A549 (cell line): ENCODE data around the gene OR2S2. TPM values are rescaled to one million over a fixed set of nuclear protein-coding genes. Genes with fewer than 3 reads are reported as not detected.

Experiments used
- ATAC-seq, 2 experiments: fragments of 200-7000 bp in 1 of 2; fragments of >200 bp in 1 of 2; cut with Nextera tagmentation in 1 of 2; cut with Tn5 transposase in 1 of 2; 3 replicates each; pipeline versions ENCODE4 v1.8.0 to v1.9.1; 2018 to 2020; ENCODE audit warnings: mild to moderate bottlenecking in 1 of 2, moderate library complexity in 1 of 2
- CTCF ChIA-PET: fragments of 300-600 bp; sonication (Branson Sonifier 250); formaldehyde crosslinking; extraction: SDS; loops from one replicate; lab custom pipeline; 2021; ENCODE audit warnings: antibody characterized with exemption, inconsistent platforms; lab: Yijun Ruan, JAX
- POLR2A ChIA-PET: fragments of 350-600 bp; formaldehyde crosslinking; extraction: SDS; loops from one replicate; lab custom pipeline; 2021; ENCODE audit warnings: antibody characterized with exemption, inconsistent platforms; lab: Yijun Ruan, JAX
- DNase-seq, 2 experiments: peaks; one replicate each; pipeline versions ENCODE4 v3.0.0 to v3.0.0-alpha.2; 2011 to 2016; ENCODE audit warnings: low read depth in 1 of 2, low spot score in 1 of 2
- FAIRE-seq: peaks from 2 replicates; lab custom pipeline; 2011; peaks lifted over from hg19 to GRCh38; lab: Jason Lieb, UNC
- H3K27ac ChIP-seq, 2 experiments: fragments of >200 bp; sonication (Bioruptor Twin); formaldehyde crosslinking; 3 replicates each; pipeline ENCODE4 v1.5.1; 2016 to 2017
- H3K4me1 ChIP-seq: fragments of >200 bp; sonication (Bioruptor Twin); formaldehyde crosslinking; 3 replicates; pipeline ENCODE4 v1.6.1; 2016
- H3K4me2 ChIP-seq: fragments of >200 bp; sonication (Bioruptor Twin); formaldehyde crosslinking; 3 replicates; pipeline ENCODE4 v1.6.1; 2016
- H3K4me3 ChIP-seq: fragments of >200 bp; sonication (Bioruptor Twin); formaldehyde crosslinking; 3 replicates; pipeline ENCODE4 v1.5.1; 2016
- H3K9me3 ChIP-seq: fragments of >200 bp; sonication (Bioruptor Twin); formaldehyde crosslinking; 3 replicates; pipeline ENCODE4 v1.6.1; 2016
- ATOH8 ChIP-seq: fragments of 250-450 bp; sonication (Bioruptor Pico); IDR thresholded peaks from 2 replicates; pipeline ENCODE4 v1.5.0; 2020; ENCODE audit warnings: low read depth, mild to moderate bottlenecking, moderate library complexity
- BHLHE40 ChIP-seq: IDR thresholded peaks from 2 replicates; pipeline ENCODE4 v1.6.1; 2012; ENCODE audit warnings: low read depth, low read length, inconsistent platforms
- CBX2 ChIP-seq: fragments of 200-600 bp; sonication (generic); IDR thresholded peaks from 2 replicates; pipeline ENCODE4 v1.6.1; 2016; ENCODE audit warnings: low read depth, mild to moderate bottlenecking, borderline replicate concordance
- CEBPB ChIP-seq, 2 experiments: fragments of >200 bp in 1 of 2; sonication (Bioruptor Twin) in 1 of 2; formaldehyde crosslinking in 1 of 2; IDR thresholded peaks; 2 replicates each; pipeline ENCODE4 v1.6.1; 2012 to 2016
- CHD4 ChIP-seq: fragments of 200-600 bp; sonication (generic); IDR thresholded peaks from 2 replicates; pipeline ENCODE4 v1.6.1; 2016; ENCODE audit warnings: antibody characterized with exemption, mild to moderate bottlenecking, borderline replicate concordance
- EHF ChIP-seq: fragments of 250-450 bp; sonication (Bioruptor Pico); IDR thresholded peaks from 2 replicates; pipeline ENCODE4 v1.5.0; 2020; ENCODE audit warnings: mild to moderate bottlenecking
- EHMT2 ChIP-seq: fragments of 200-600 bp; sonication (generic); IDR thresholded peaks from 2 replicates; pipeline ENCODE4 v1.6.1; 2016; ENCODE audit warnings: antibody characterized with exemption, low read depth, mild to moderate bottlenecking, moderate library complexity
- EP300 ChIP-seq, 2 experiments: fragments of >200 bp; sonication (Bioruptor Twin); formaldehyde crosslinking; IDR thresholded peaks; 2 replicates in 1 of 2; 3 replicates in 1 of 2; pipeline ENCODE4 v1.6.1; 2016 to 2017
- FOSB ChIP-seq: fragments of 250-450 bp; sonication (Bioruptor Pico); IDR thresholded peaks from 2 replicates; pipeline ENCODE4 v1.5.0; 2020; ENCODE audit warnings: mild to moderate bottlenecking, moderate library complexity
- FOSL2 ChIP-seq, 2 experiments: fragments of 450-650 bp in 1 of 2; fragments of >200 bp in 1 of 2; sonication (Bioruptor Twin) in 1 of 2; formaldehyde crosslinking; IDR thresholded peaks; 2 replicates each; pipeline versions ENCODE4 v1.5.0 to v1.6.1; 2016 to 2020; ENCODE audit warnings: mild to moderate bottlenecking in 1 of 2, moderate library complexity in 1 of 2
- HDAC2 ChIP-seq: fragments of 200-600 bp; sonication (generic); IDR thresholded peaks from 2 replicates; pipeline ENCODE4 v1.6.1; 2016
- HOXA7 ChIP-seq: fragments of 250-450 bp; sonication (Bioruptor Pico); IDR thresholded peaks from 2 replicates; pipeline ENCODE4 v1.5.0; 2020; ENCODE audit warnings: mild to moderate bottlenecking, moderate library complexity
- JUN ChIP-seq, 2 experiments: fragments of >200 bp; sonication (Bioruptor Twin); formaldehyde crosslinking; IDR thresholded peaks; 2 replicates in 1 of 2; 3 replicates in 1 of 2; pipeline ENCODE4 v1.6.1; 2016 to 2017
- KDM1A ChIP-seq: fragments of 200-600 bp; sonication (generic); IDR thresholded peaks from 2 replicates; pipeline ENCODE4 v1.6.1; 2016; ENCODE audit warnings: low read depth, mild to moderate bottlenecking
- KDM5A ChIP-seq: fragments of 200-600 bp; sonication (generic); IDR thresholded peaks from 2 replicates; pipeline ENCODE4 v1.6.1; 2016; ENCODE audit warnings: antibody characterized with exemption, mild to moderate bottlenecking
- MAFK ChIP-seq: fragments of 450-650 bp; IDR thresholded peaks from 2 replicates; pipeline ENCODE4 v1.6.1; 2014; ENCODE audit not compliant: partially characterized antibody
- MAZ ChIP-seq: fragments of 150-350 bp; IDR thresholded peaks from 2 replicates; pipeline ENCODE4 v1.6.1; 2014; ENCODE audit warnings: antibody characterized with exemption, low read depth, low read length, borderline replicate concordance
- NFE2L2 ChIP-seq: fragments of 150-350 bp; conservative IDR thresholded peaks from 2 replicates; pipeline ENCODE4 v1.6.1; 2014; ENCODE audit warnings: low read length
- NPAS2 ChIP-seq: fragments of 250-450 bp; sonication (Bioruptor Pico); IDR thresholded peaks from 2 replicates; pipeline ENCODE4 v1.8.0; 2022; ENCODE audit warnings: mild to moderate bottlenecking, moderate library complexity, borderline replicate concordance
- NR3C1 ChIP-seq: fragments of >200 bp; sonication (Bioruptor Twin); formaldehyde crosslinking; IDR thresholded peaks from 3 replicates; pipeline ENCODE4 v1.6.1; 2017
- POLR2A ChIP-seq: IDR thresholded peaks from 2 replicates; pipeline ENCODE4 v1.6.1; 2012; ENCODE audit warnings: mild to moderate bottlenecking, low read length
- RAD21 ChIP-seq, 2 experiments: fragments of >200 bp in 1 of 2; sonication (Bioruptor Twin) in 1 of 2; formaldehyde crosslinking in 1 of 2; IDR thresholded peaks in 1 of 2; conservative IDR thresholded peaks in 1 of 2; 2 replicates in 1 of 2; 3 replicates in 1 of 2; pipeline ENCODE4 v1.6.1; 2012 to 2018; ENCODE audit warnings: inconsistent platforms in 1 of 2
- RARB ChIP-seq: fragments of 250-450 bp; sonication (Bioruptor Pico); IDR thresholded peaks from 2 replicates; pipeline ENCODE4 v1.8.0; 2021; ENCODE audit warnings: mild to moderate bottlenecking, moderate library complexity
- SMC3 ChIP-seq: fragments of >200 bp; sonication (Bioruptor Twin); formaldehyde crosslinking; IDR thresholded peaks from 3 replicates; pipeline ENCODE4 v1.6.1; 2018; ENCODE audit warnings: inconsistent platforms
- ZC3H11A ChIP-seq: fragments of 450-650 bp; IDR thresholded peaks from 2 replicates; pipeline ENCODE4 v1.6.1; 2014; ENCODE audit warnings: antibody characterized with exemption, mild to moderate bottlenecking
- ZNF302 ChIP-seq: fragments of 250-450 bp; sonication (Bioruptor Pico); IDR thresholded peaks from 2 replicates; pipeline ENCODE4 v1.9.0; 2021; ENCODE audit warnings: inconsistent platforms, mild to moderate bottlenecking, moderate library complexity
- WGBS: methylation state at CpG from one replicate; pipeline ENCODE4 v1.1.6; 2017; ENCODE audit errors: missing lambda C conversion rate; 5-methylcytosine and 5-hydroxymethylcytosine counted together
- polyA plus RNA-seq, 4 experiments: library from polyadenylated mRNA; depleted of rRNA in 3 of 4; stranded (reverse); fragments of >200 nt; fragmentation: RNase III in 1 of 4; extraction: RNeasy Plus Mini Kit Qiagen cat#74134 plus additional on column Dnase treatment in 1 of 4; gene quantifications; 2 replicates in 3 of 4; 3 replicates in 1 of 4; pipeline ENCODE4 v1.2.3, GENCODE V29; 2011 to 2017
- TF ChIP-seq, protein P1 (sequence below): fragments of 250-450 bp; sonication (Bioruptor Pico); IDR thresholded peaks from 2 replicates; pipeline ENCODE4 v1.5.0; 2021; ENCODE audit warnings: mild to moderate bottlenecking, moderate library complexity, borderline replicate concordance

OR2S2 gene
- polyA plus RNA-seq, 2 of the 4 experiments (the other 2 are of a cell fraction) = not detected

DNA sequence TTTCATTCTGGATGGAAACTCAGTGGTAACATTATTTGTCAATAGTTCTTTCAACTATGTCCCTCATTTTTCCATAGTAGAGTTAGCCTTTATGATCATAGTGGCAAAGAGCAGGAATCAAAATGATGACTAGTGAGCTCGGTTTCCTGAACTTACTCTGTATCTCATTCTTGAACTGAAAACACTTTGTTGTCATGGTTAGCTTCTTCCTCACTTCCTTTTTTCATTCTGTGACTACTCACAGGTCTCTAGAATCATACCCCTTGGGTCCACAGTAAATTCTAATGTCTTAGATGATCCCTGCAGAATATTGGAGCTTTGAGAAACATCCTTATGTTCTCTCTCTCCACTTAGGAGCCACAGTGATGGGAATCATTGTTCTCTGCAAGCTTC, 49.4 kb upstream of the OR2S2 start (continued):
- TF ChIP-seq BHLHE40 = no peak

GRCh38 chr9:36006549-36007315, 48.8 kb upstream of the OR2S2 start:
- no peak for TF ChIP-seq NR3C1
- TF ChIP-seq MAZ = no peak
- no peak for TF ChIP-seq ATOH8 (CRISPR knock-in tag)
- no peak for TF ChIP-seq RAD21 (conservative IDR thresholded peaks at IDR 0.05 in 1 of 2, IDR thresholded peaks at IDR 0.05 in 1 of 2)
- TF ChIP-seq CEBPB (IDR thresholded peaks at IDR 0.05) = no peak
- no peak for TF ChIP-seq CBX2
- no peak for TF ChIP-seq EP300 (IDR thresholded peaks at IDR 0.05)
- no peak for TF ChIP-seq MAFK
- no peak for TF ChIP-seq ZC3H11A
- no peak for TF ChIP-seq KDM5A
- no peak for TF ChIP-seq HOXA7 (CRISPR knock-in tag)
- no peak for TF ChIP-seq JUN (IDR thresholded peaks at IDR 0.05)
- no peak for TF ChIP-seq FOSL2 (IDR thresholded peaks at IDR 0.05)
- no peak for TF ChIP-seq FOSL2 (CRISPR knock-in tag; IDR thresholded peaks at IDR 0.05)
- TF ChIP-seq, protein P1, sequence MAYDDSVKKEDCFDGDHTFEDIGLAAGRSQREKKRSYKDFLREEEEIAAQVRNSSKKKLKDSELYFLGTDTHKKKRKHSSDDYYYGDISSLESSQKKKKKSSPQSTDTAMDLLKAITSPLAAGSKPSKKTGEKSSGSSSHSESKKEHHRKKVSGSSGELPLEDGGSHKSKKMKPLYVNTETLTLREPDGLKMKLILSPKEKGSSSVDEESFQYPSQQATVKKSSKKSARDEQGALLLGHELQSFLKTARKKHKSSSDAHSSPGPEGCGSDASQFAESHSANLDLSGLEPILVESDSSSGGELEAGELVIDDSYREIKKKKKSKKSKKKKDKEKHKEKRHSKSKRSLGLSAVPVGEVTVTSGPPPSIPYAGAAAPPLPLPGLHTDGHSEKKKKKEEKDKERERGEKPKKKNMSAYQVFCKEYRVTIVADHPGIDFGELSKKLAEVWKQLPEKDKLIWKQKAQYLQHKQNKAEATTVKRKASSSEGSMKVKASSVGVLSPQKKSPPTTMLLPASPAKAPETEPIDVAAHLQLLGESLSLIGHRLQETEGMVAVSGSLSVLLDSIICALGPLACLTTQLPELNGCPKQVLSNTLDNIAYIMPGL (CRISPR knock-in tag) = no peak
- TF ChIP-seq NFE2L2 = no peak
- no peak for TF ChIP-seq EHMT2
- 13% methylated on average over 3 of the region's 3 CpGs for WGBS
- Histone ChIP-seq H3K4me3 (no peak overlapping the region), H3K9me3 (peaks cover 4% of the 10 kb centered on the region; the same call in 1 of the 3 replicates), H3K27ac (no peak overlapping the region), H3K4me2 (no peak overlapping the region), H3K4me1 (no peaks in the 10 kb centered on the region)
- ChIA-PET CTCF (interaction anchor here (0.6 to 11.3 kb wide), 17 partner anchors 12 to 1184 kb away, joined by 3 to 210 read pairs (median 8); partner anchors contain the start of genes CCIN, OR2S2 and RECK), POLR2A (no interaction called here)
- ATAC-seq = no peak
- DNase-seq = no peak
- no peak for FAIRE-seq

GRCh38 chr9:36005891-36006290, 47.9 kb upstream of the OR2S2 start:
- DNase-seq = no peak
- ATAC-seq = no peak
- no peak overlapping the region for H3K4me3 ChIP-seq
- ChIA-PET CTCF (interaction anchor here (0.6 to 11.3 kb wide), 7 partner anchors 18 to 158 kb away, joined by 3 to 210 read pairs (median 64); partner anchors contain the start of gene OR2S2), POLR2A (no interaction called here)
- H3K9me3 ChIP-seq = peaks cover 4% of the 10 kb centered on the region; the same call in 1 of the 3 replicates
- 0% methylated on average over 1 of the region's 1 CpG for WGBS
- H3K4me2 ChIP-seq = no peak overlapping the region
- no peak for FAIRE-seq
- H3K27ac ChIP-seq = no peak overlapping the region
- no peaks in the 10 kb centered on the region for H3K4me1 ChIP-seq
- TF ChIP-seq FOSL2 (IDR thresholded peaks at IDR 0.05) = no peak
- TF ChIP-seq FOSL2 (CRISPR knock-in tag; IDR thresholded peaks at IDR 0.05) = no peak
- TF ChIP-seq CHD4 = no peak
- no peak for TF ChIP-seq SMC3
- TF ChIP-seq KDM1A = no peak
- TF ChIP-seq POLR2A = no peak
- TF ChIP-seq EHF (CRISPR knock-in tag) = no peak
- TF ChIP-seq RARB (CRISPR knock-in tag) = no peak
- TF ChIP-seq ZC3H11A = no peak
- no peak for TF ChIP-seq NPAS2 (CRISPR knock-in tag)
- no peak for TF ChIP-seq ZNF302 (CRISPR knock-in tag)
- TF ChIP-seq HDAC2 = no peak
- TF ChIP-seq FOSB (CRISPR knock-in tag) = no peak
- TF ChIP-seq BHLHE40 = no peak
- TF ChIP-seq JUN (IDR thresholded peaks at IDR 0.05) = no peak
